SU-DHL-6 (cell line): Measurements from ENCODE around the gene WNT11.

Experiments used
- H2AFZ ChIP-seq: fragments of 200-600 bp; sonication (generic); 2 replicates; pipeline ENCODE4 v1.6.1; 2014; ENCODE audit warnings: low read depth, mild to moderate bottlenecking, moderate library complexity, mixed read lengths, antibody characterized with exemption, low read length; ENCODE audit not compliant: severe bottlenecking
- H3F3A ChIP-seq: fragments of 200-600 bp; shearing (Covaris generic); 2 replicates; pipeline ENCODE4 v1.6.0; 2016; ENCODE audit warnings: antibody characterized with exemption, mild to moderate bottlenecking; ENCODE audit not compliant: insufficient read depth
- H3K27ac ChIP-seq: fragments of 200-600 bp; sonication (generic); 2 replicates; pipeline ENCODE4 v1.5.1; 2016; ENCODE audit warnings: low read depth, mild to moderate bottlenecking, low read length, moderate library complexity, mixed read lengths
- H3K27me3 ChIP-seq: fragments of 200-600 bp; sonication (generic), shearing (Covaris generic); 2 replicates; pipeline ENCODE4 v1.6.0; 2014; ENCODE audit warnings: mild to moderate bottlenecking, low read length
- H3K36me3 ChIP-seq: fragments of 200-600 bp; sonication (generic); 2 replicates; pipeline ENCODE4 v1.6.1; 2014; ENCODE audit warnings: mild to moderate bottlenecking, low read length, mixed read lengths
- H3K4me2 ChIP-seq: fragments of 300-600, 200-600 bp; shearing (Covaris generic), sonication (generic); 2 replicates; pipeline ENCODE4 v1.6.0; 2014; ENCODE audit warnings: low read length, low read depth, mild to moderate bottlenecking; ENCODE audit not compliant: poor library complexity, severe bottlenecking
- H3K4me3 ChIP-seq: fragments of 200-600 bp; sonication (generic); 2 replicates; pipeline ENCODE4 v1.5.1; 2014; ENCODE audit warnings: antibody characterized with exemption, low read length, mild to moderate bottlenecking, mixed read lengths; ENCODE audit not compliant: insufficient read depth, poor library complexity, severe bottlenecking
- H3K79me2 ChIP-seq: fragments of 200-600 bp; sonication (generic); 2 replicates; pipeline ENCODE4 v1.6.1; 2014; ENCODE audit warnings: mild to moderate bottlenecking, low read length, moderate library complexity; ENCODE audit not compliant: insufficient read depth
- H3K9ac ChIP-seq: fragments of 200-600 bp; sonication (generic); 2 replicates; pipeline ENCODE4 v1.7.0; 2014; ENCODE audit warnings: mild to moderate bottlenecking, low read length
- H3K9me2 ChIP-seq: fragments of 200-600 bp; sonication (generic); replicated peaks from 2 replicates; pipeline ENCODE4 v1.6.1; 2014; ENCODE audit warnings: low read length; ENCODE audit not compliant: insufficient read depth
- H3K9me3 ChIP-seq: fragments of 200-600 bp; sonication (generic); 2 replicates; pipeline ENCODE4 v1.6.1; 2014; ENCODE audit warnings: low read length, mixed read lengths; ENCODE audit not compliant: insufficient read depth
- H4K20me1 ChIP-seq: fragments of 200-600 bp; sonication (generic); 2 replicates; pipeline ENCODE4 v1.6.1; 2014; ENCODE audit warnings: low read depth, mild to moderate bottlenecking, antibody characterized with exemption, low read length, moderate library complexity, mixed read lengths
- CTCF ChIP-seq: fragments of 200-600 bp; sonication (generic); IDR thresholded peaks from one replicate; pipeline ENCODE4 v1.5.1; 2017; ENCODE audit warnings: antibody characterized with exemption, mild to moderate bottlenecking, low read length, moderate library complexity; ENCODE audit not compliant: insufficient read depth, poor library complexity, severe bottlenecking
- EZH2phosphoT487 ChIP-seq: fragments of 200-600 bp; sonication (generic), shearing (Covaris generic); conservative IDR thresholded peaks from 2 replicates; pipeline ENCODE4 v1.6.1; 2018; ENCODE audit warnings: mild to moderate bottlenecking, antibody characterized with exemption, low read length, moderate library complexity, mixed read lengths

The WNT11 gene

GRCh38 chr11:76251576-76251975 lies 45.3 kb upstream of the WNT11 start:
- H3K79me2 ChIP-seq, result no peaks in the 10 kb centered on the region
- H3K9ac ChIP-seq, result no peak overlapping the region
- H3K9me3 ChIP-seq, result peaks cover 17% of the 10 kb centered on the region; the same call in 1 of the 2 replicates
- H3K4me2 ChIP-seq, result no peak overlapping the region
- no peaks in the 10 kb centered on the region for H3K27me3 ChIP-seq
- H4K20me1 ChIP-seq, result no peaks in the 10 kb centered on the region
- no peak overlapping the region for H3K4me3 ChIP-seq
- H3K9me2 ChIP-seq, result no peaks in the 10 kb centered on the region
- TF ChIP-seq CTCF (no peak), EZH2phosphoT487 (no peak)
- no peaks in the 10 kb centered on the region for H3K36me3 ChIP-seq
- no peak overlapping the region for H3K27ac ChIP-seq
- H2AFZ ChIP-seq, result no peak overlapping the region
- no peaks in the 10 kb centered on the region for H3F3A ChIP-seq

- TF ChIP-seq CTCF, result no peak
- no peak for TF ChIP-seq EZH2phosphoT487
- H3K27ac ChIP-seq, result no peak overlapping the region
- H4K20me1 ChIP-seq, result no peaks in the 10 kb centered on the region
- no peak overlapping the region for H3K4me3 ChIP-seq
- H3K9me3 ChIP-seq, result peaks cover 17% of the 10 kb centered on the region; the same call in 1 of the 2 replicates
- no peaks in the 10 kb centered on the region for H3K79me2 ChIP-seq
- no peaks in the 10 kb centered on the region for H3K36me3 ChIP-seq
- H3F3A ChIP-seq, result no peaks in the 10 kb centered on the region
- H3K9ac ChIP-seq, result no peak overlapping the region
- H3K4me2 ChIP-seq, result no peak overlapping the region
- no peaks in the 10 kb centered on the region for H3K27me3 ChIP-seq
- no peak overlapping the region for H2AFZ ChIP-seq
- no peaks in the 10 kb centered on the region for H3K9me2 ChIP-seq
Observed at GRCh38 chr11:76251226-76251575, 44.9 kb upstream of the WNT11 start.

- H3F3A ChIP-seq, result no peaks in the 10 kb centered on the region
- no peaks in the 10 kb centered on the region for H4K20me1 ChIP-seq
- H3K79me2 ChIP-seq, result no peaks in the 10 kb centered on the region
- peaks cover 17% of the 10 kb centered on the region; the same call in 1 of the 2 replicates for H3K9me3 ChIP-seq
- no peaks in the 10 kb centered on the region for H3K27me3 ChIP-seq
- H2AFZ ChIP-seq, result no peak overlapping the region
- no peak overlapping the region for H3K27ac ChIP-seq
- TF ChIP-seq EZH2phosphoT487 (no peak), CTCF (no peak)
- H3K9me2 ChIP-seq, result no peaks in the 10 kb centered on the region
- no peaks in the 10 kb centered on the region for H3K36me3 ChIP-seq
- no peak overlapping the region for H3K4me3 ChIP-seq
- H3K9ac ChIP-seq, result no peak overlapping the region
- H3K4me2 ChIP-seq, result no peak overlapping the region
Observed at GRCh38 chr11:76250520-76251225, 44.4 kb upstream of the WNT11 start.
